ENCODE results near the gene TTC7B. TPM values are rescaled to one million over a fixed set of nuclear protein-coding genes. Genes with fewer than 3 reads are reported as not detected.

The TTC7B gene
- total and polyA plus RNA-seq, 3 experiments from 2014 or later = 1.7 to 5.8 (median 5.2) TPM

- no peak for DNase-seq
- ChIA-PET CTCF (no interaction called here), POLR2A (no interaction called here)
- no peaks in the 10 kb centered on the region for H3K9me3 Mint-ChIP-seq
- H3K27ac Mint-ChIP-seq = no peak overlapping the region
- Histone ChIP-seq H3K27ac (ENCODE audit: low read depth, low read length) (no peak overlapping the region), H3K27me3 (ENCODE audit: insufficient read depth, low read length, poor library complexity, severe bottlenecking) (no peaks in the 10 kb centered on the region), H3K36me3 (ENCODE audit: insufficient read depth, low read length) (no peaks in the 10 kb centered on the region), H3K9me3 (ENCODE audit: low read length) (no peaks in the 10 kb centered on the region), H3K4me3 (ENCODE audit: low read length) (no peak overlapping the region), H3K4me1 (ENCODE audit: insufficient read depth, low read length) (no peaks in the 10 kb centered on the region)
- H3K4me3 Mint-ChIP-seq = no peak overlapping the region
- no peaks in the 10 kb centered on the region for H3K36me3 Mint-ChIP-seq
- no peaks in the 10 kb centered on the region for H3K27me3 Mint-ChIP-seq
- no peaks in the 10 kb centered on the region for H3K4me1 Mint-ChIP-seq
Observed at GRCh38 chr14:90569201-90569600, 247.0 kb downstream of the TTC7B start.

GRCh38 chr14:90568405-90568804, 247.8 kb downstream of the TTC7B start:
- POLR2A ChIA-PET = no interaction called here

GRCh38 chr14:90567991-90568390, 248.2 kb downstream of the TTC7B start:
- Mint-ChIP-seq H3K27me3 (no peaks in the 10 kb centered on the region), H3K9me3 (no peaks in the 10 kb centered on the region), H3K4me3 (no peak overlapping the region), H3K4me1 (no peaks in the 10 kb centered on the region), H3K36me3 (no peaks in the 10 kb centered on the region), H3K27ac (peak overlapping the region in 1 of 8 donors; percentile 22)
- no peak for DNase-seq
- Histone ChIP-seq H3K4me1 (ENCODE audit: insufficient read depth, low read length) (no peaks in the 10 kb centered on the region), H3K27me3 (ENCODE audit: insufficient read depth, low read length, poor library complexity, severe bottlenecking) (no peaks in the 10 kb centered on the region), H3K4me3 (ENCODE audit: low read length) (no peak overlapping the region), H3K27ac (ENCODE audit: low read depth, low read length) (no peak overlapping the region), H3K36me3 (ENCODE audit: insufficient read depth, low read length) (no peaks in the 10 kb centered on the region), H3K9me3 (ENCODE audit: low read length) (no peaks in the 10 kb centered on the region)
- ChIA-PET POLR2A (no interaction called here), CTCF (no interaction called here)

More at GRCh38 chr14:90568405-90568804, 247.8 kb downstream of the TTC7B start:
- H3K9me3 ChIP-seq (ENCODE audit: low read length) = no peaks in the 10 kb centered on the region
- H3K36me3 ChIP-seq (ENCODE audit: insufficient read depth, low read length) = no peaks in the 10 kb centered on the region
- H3K27ac ChIP-seq (ENCODE audit: low read depth, low read length) = no peak overlapping the region
- no peaks in the 10 kb centered on the region for H3K4me1 ChIP-seq (ENCODE audit: insufficient read depth, low read length)
- no peak overlapping the region for H3K4me3 ChIP-seq (ENCODE audit: low read length)
- Mint-ChIP-seq H3K4me3 (no peak overlapping the region), H3K27ac (peak overlapping the region in 1 of 8 donors; percentile 13), H3K9me3 (no peaks in the 10 kb centered on the region), H3K4me1 (no peaks in the 10 kb centered on the region), H3K27me3 (no peaks in the 10 kb centered on the region), H3K36me3 (no peaks in the 10 kb centered on the region)
- DNase-seq = no peak
- CTCF ChIA-PET = no interaction called here
- H3K27me3 ChIP-seq (ENCODE audit: insufficient read depth, low read length, poor library complexity, severe bottlenecking) = no peaks in the 10 kb centered on the region

- ChIA-PET CTCF (no interaction called here), POLR2A (no interaction called here)
- Histone ChIP-seq H3K9me3 (ENCODE audit: low read length) (no peaks in the 10 kb centered on the region), H3K4me1 (ENCODE audit: insufficient read depth, low read length) (no peaks in the 10 kb centered on the region), H3K4me3 (ENCODE audit: low read length) (no peak overlapping the region), H3K27me3 (ENCODE audit: insufficient read depth, low read length, poor library complexity, severe bottlenecking) (no peaks in the 10 kb centered on the region), H3K36me3 (ENCODE audit: insufficient read depth, low read length) (no peaks in the 10 kb centered on the region), H3K27ac (ENCODE audit: low read depth, low read length) (no peak overlapping the region)
- H3K27me3 Mint-ChIP-seq = no peaks in the 10 kb centered on the region
- H3K27ac Mint-ChIP-seq = no peak overlapping the region
- no peak for DNase-seq
- H3K4me1 Mint-ChIP-seq = no peaks in the 10 kb centered on the region
- no peak overlapping the region for H3K4me3 Mint-ChIP-seq
- no peaks in the 10 kb centered on the region for H3K36me3 Mint-ChIP-seq
- H3K9me3 Mint-ChIP-seq = no peaks in the 10 kb centered on the region
Observed at GRCh38 chr14:90567191-90567590, 249.0 kb downstream of the TTC7B start.

GRCh38 chr14:90566481-90566880, 249.7 kb downstream of the TTC7B start:
- DNase-seq = no peak
- H3K27me3 Mint-ChIP-seq = no peaks in the 10 kb centered on the region
- no peaks in the 10 kb centered on the region for H3K36me3 Mint-ChIP-seq
- Histone ChIP-seq H3K4me3 (ENCODE audit: low read length) (no peak overlapping the region), H3K27ac (ENCODE audit: low read depth, low read length) (no peak overlapping the region), H3K4me1 (ENCODE audit: insufficient read depth, low read length) (no peaks in the 10 kb centered on the region), H3K36me3 (ENCODE audit: insufficient read depth, low read length) (no peaks in the 10 kb centered on the region), H3K9me3 (ENCODE audit: low read length) (no peaks in the 10 kb centered on the region), H3K27me3 (ENCODE audit: insufficient read depth, low read length, poor library complexity, severe bottlenecking) (no peaks in the 10 kb centered on the region)
- CTCF ChIA-PET = no interaction called here
- H3K9me3 Mint-ChIP-seq = no peaks in the 10 kb centered on the region
- no peaks in the 10 kb centered on the region for H3K4me1 Mint-ChIP-seq
- POLR2A ChIA-PET = no interaction called here
- H3K4me3 Mint-ChIP-seq = no peak overlapping the region
- no peak overlapping the region for H3K27ac Mint-ChIP-seq

GRCh38 chr14:90564496-90564895, 251.7 kb downstream of the TTC7B start:
- POLR2A ChIA-PET = no interaction called here
- Histone ChIP-seq H3K27ac (ENCODE audit: low read depth, low read length) (no peak overlapping the region), H3K36me3 (ENCODE audit: insufficient read depth, low read length) (no peaks in the 10 kb centered on the region), H3K4me1 (ENCODE audit: insufficient read depth, low read length) (no peaks in the 10 kb centered on the region), H3K27me3 (ENCODE audit: insufficient read depth, low read length, poor library complexity, severe bottlenecking) (no peaks in the 10 kb centered on the region), H3K9me3 (ENCODE audit: low read length) (no peaks in the 10 kb centered on the region), H3K4me3 (ENCODE audit: low read length) (no peak overlapping the region)
- Mint-ChIP-seq H3K4me3 (no peak overlapping the region), H3K4me1 (no peaks in the 10 kb centered on the region), H3K9me3 (no peaks in the 10 kb centered on the region), H3K27ac (no peak overlapping the region), H3K27me3 (peaks cover 0 to 2% of the 10 kb centered on the region in 2 donors), H3K36me3 (no peaks in the 10 kb centered on the region)
- DNase-seq = no peak
- CTCF ChIA-PET = no interaction called here

DNA sequence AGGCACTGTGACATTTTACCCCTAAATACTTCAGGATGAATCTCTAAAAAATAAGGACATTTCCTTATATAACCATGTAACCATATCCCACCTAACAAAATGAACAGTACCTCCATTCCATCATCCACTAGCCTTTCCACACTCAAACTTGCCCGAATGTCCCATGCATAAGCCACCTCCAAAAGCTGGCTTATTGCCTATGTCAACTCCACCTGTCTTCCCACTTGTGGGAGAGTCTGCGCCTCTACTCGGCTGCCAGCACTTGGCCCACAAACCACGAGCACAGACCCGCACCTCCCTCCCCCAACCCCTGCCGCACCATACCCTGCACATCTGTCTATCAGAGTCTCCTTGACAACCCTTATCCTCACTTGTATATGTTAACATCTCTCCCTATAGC, 253.6 kb downstream of the TTC7B start:
- DNase-seq = no peak
- no peaks in the 10 kb centered on the region for H3K36me3 Mint-ChIP-seq
- H3K27me3 Mint-ChIP-seq = peaks cover 0 to 6% of the 10 kb centered on the region in 2 donors
- Histone ChIP-seq H3K27me3 (ENCODE audit: insufficient read depth, low read length, poor library complexity, severe bottlenecking) (no peaks in the 10 kb centered on the region), H3K4me3 (ENCODE audit: low read length) (no peak overlapping the region), H3K36me3 (ENCODE audit: insufficient read depth, low read length) (no peaks in the 10 kb centered on the region), H3K4me1 (ENCODE audit: insufficient read depth, low read length) (no peaks in the 10 kb centered on the region), H3K27ac (ENCODE audit: low read depth, low read length) (no peak overlapping the region), H3K9me3 (ENCODE audit: low read length) (no peaks in the 10 kb centered on the region)
- H3K4me1 Mint-ChIP-seq = no peaks in the 10 kb centered on the region
- no peak overlapping the region for H3K4me3 Mint-ChIP-seq
- H3K9me3 Mint-ChIP-seq = no peaks in the 10 kb centered on the region
- no peak overlapping the region for H3K27ac Mint-ChIP-seq
- ChIA-PET POLR2A (no interaction called here), CTCF (no interaction called here)

GRCh38 chr14:90561920-90562319, 254.3 kb downstream of the TTC7B start:
- Mint-ChIP-seq H3K4me3 (no peak overlapping the region), H3K27ac (no peak overlapping the region), H3K4me1 (no peaks in the 10 kb centered on the region), H3K27me3 (peaks cover 0 to 6% of the 10 kb centered on the region in 2 donors), H3K36me3 (no peaks in the 10 kb centered on the region), H3K9me3 (no peaks in the 10 kb centered on the region)
- ChIA-PET POLR2A (no interaction called here), CTCF (no interaction called here)
- Histone ChIP-seq H3K36me3 (ENCODE audit: insufficient read depth, low read length) (no peaks in the 10 kb centered on the region), H3K4me1 (ENCODE audit: insufficient read depth, low read length) (no peaks in the 10 kb centered on the region), H3K27ac (ENCODE audit: low read depth, low read length) (no peak overlapping the region), H3K9me3 (ENCODE audit: low read length) (no peaks in the 10 kb centered on the region), H3K27me3 (ENCODE audit: insufficient read depth, low read length, poor library complexity, severe bottlenecking) (no peaks in the 10 kb centered on the region), H3K4me3 (ENCODE audit: low read length) (no peak overlapping the region)
- DNase-seq = no peak

DNA sequence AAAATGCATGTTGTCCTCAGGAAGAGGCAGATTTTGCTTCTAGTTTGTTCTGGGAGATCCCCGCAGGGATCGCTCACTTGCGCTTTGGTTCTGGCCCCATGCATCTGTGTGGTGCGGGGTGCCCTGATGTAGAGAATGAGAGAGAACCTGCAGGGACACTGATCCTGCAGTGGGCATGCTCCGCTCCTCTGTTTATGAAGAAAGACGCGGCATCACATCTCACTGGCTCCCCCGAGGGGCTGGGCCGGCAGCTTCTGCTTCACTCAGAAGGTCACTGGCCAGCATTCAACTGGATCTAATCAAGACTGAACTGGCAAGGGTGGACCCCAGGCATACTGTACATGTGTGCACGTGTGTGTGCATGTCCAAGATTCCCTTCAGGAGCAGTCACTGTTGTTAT, 255.2 kb downstream of the TTC7B start:
- Mint-ChIP-seq H3K27me3 (peaks cover 0 to 6% of the 10 kb centered on the region in 2 donors), H3K27ac (no peak overlapping the region), H3K4me3 (no peak overlapping the region), H3K4me1 (no peaks in the 10 kb centered on the region), H3K36me3 (no peaks in the 10 kb centered on the region), H3K9me3 (no peaks in the 10 kb centered on the region)
- Histone ChIP-seq H3K27me3 (ENCODE audit: insufficient read depth, low read length, poor library complexity, severe bottlenecking) (no peaks in the 10 kb centered on the region), H3K4me1 (ENCODE audit: insufficient read depth, low read length) (no peaks in the 10 kb centered on the region), H3K4me3 (ENCODE audit: low read length) (no peak overlapping the region), H3K36me3 (ENCODE audit: insufficient read depth, low read length) (no peaks in the 10 kb centered on the region), H3K27ac (ENCODE audit: low read depth, low read length) (no peak overlapping the region), H3K9me3 (ENCODE audit: low read length) (no peaks in the 10 kb centered on the region)
- ChIA-PET CTCF (no interaction called here), POLR2A (no interaction called here)
- DNase-seq = no peak
